GOT3 (cell line): ENCODE results near the gene NPAS3.

Source experiments
- DNase-seq: peaks from one replicate; lab custom pipeline; 2025; ENCODE audit warnings: mixed read lengths; lab: John Stamatoyannopoulos, UW

Gene NPAS3

GRCh38 chr14:32938719-32939253 is at the start of gene NPAS3:
NPAS3 (plus strand) TSS chr14:32938879.
- no peak for DNase-seq

GRCh38 chr14:32896979-32897697 is 41.5 kb upstream of the NPAS3 start:
- DNase-seq: no peak

- DNase-seq: no peak
Measured at GRCh38 chr14:32897698-32898064, 41.0 kb upstream of the NPAS3 start.

GRCh38 chr14:32898876-32899275 is 39.8 kb upstream of the NPAS3 start:
- DNase-seq: no peak

GRCh38 chr14:32900547-32900946 is 38.1 kb upstream of the NPAS3 start:
- no peak for DNase-seq

- DNase-seq: no peak
Measured at GRCh38 chr14:32905013-32905412, 33.7 kb upstream of the NPAS3 start.

GRCh38 chr14:32906672-32907071 is 32.0 kb upstream of the NPAS3 start:
- no peak for DNase-seq

GRCh38 chr14:32908196-32909084 is 30.2 kb upstream of the NPAS3 start:
- no peak for DNase-seq

GRCh38 chr14:32913725-32914124 is 25.0 kb upstream of the NPAS3 start:
- no peak for DNase-seq

GRCh38 chr14:32914391-32914790 is 24.3 kb upstream of the NPAS3 start:
- DNase-seq: no peak

GRCh38 chr14:32920696-32921276 is 17.9 kb upstream of the NPAS3 start:
- no peak for DNase-seq

- DNase-seq: no peak
Measured at GRCh38 chr14:32925439-32925838, 13.2 kb upstream of the NPAS3 start.

GRCh38 chr14:32932302-32932913 is 6.3 kb upstream of the NPAS3 start:
- no peak for DNase-seq

- DNase-seq: no peak
Measured at GRCh38 chr14:32932914-32933628, 5.6 kb upstream of the NPAS3 start.

GRCh38 chr14:32933629-32934072 is 5.0 kb upstream of the NPAS3 start:
- DNase-seq: no peak

- DNase-seq: no peak
Measured at GRCh38 chr14:32934073-32934880, 4.4 kb upstream of the NPAS3 start.

- DNase-seq: no peak
Measured at GRCh38 chr14:32934881-32935633, 3.6 kb upstream of the NPAS3 start.

- DNase-seq: no peak
Measured at GRCh38 chr14:32939254-32940065, 781 bp downstream of the NPAS3 start.

- DNase-seq: no peak
Measured at GRCh38 chr14:32940066-32940651, 1.5 kb downstream of the NPAS3 start.
